Measurements from ENCODE around the gene ULK1. TPM values are rescaled to one million over a fixed set of nuclear protein-coding genes. Genes with fewer than 3 reads are reported as not detected.

ULK1 gene
- total and polyA plus RNA-seq, 4 donors, result 15.4 to 32.8 (median 22.8) TPM

- Histone ChIP-seq H3K9me3 (ENCODE audit: control insufficient read depth in 4 of 4, insufficient read depth in 3 of 4, low read length in 3 of 4) (peaks cover 0 to 4% (median 0%) of the 10 kb centered on the region in 4 donors), H3K4me1 (ENCODE audit: control insufficient read depth in 5 of 5, insufficient read depth in 5 of 5, low read length in 5 of 5) (no peaks in the 10 kb centered on the region), H3K27ac (ENCODE audit: low read depth in 1 of 2, low read length in 1 of 2) (no peak overlapping the region), H3K36me3 (ENCODE audit: control insufficient read depth in 4 of 4, insufficient read depth in 4 of 4, low read length in 4 of 4) (peaks cover 5 to 27% (median 9%) of the 10 kb centered on the region in 4 donors), H3K27me3 (ENCODE audit: control insufficient read depth in 3 of 3, insufficient read depth in 3 of 3, low read length in 2 of 3) (no peaks in the 10 kb centered on the region), H3K4me3 (no peak overlapping the region), H3K9ac (ENCODE audit: insufficient read depth in 1 of 2, low read length in 2 of 2) (no peak overlapping the region)
- TF ChIP-seq CTCF (IDR thresholded peaks at IDR 0.05; ENCODE audit: control extremely low read depth, extremely low read depth), result no peak
- ATAC-seq (ENCODE audit: insufficient read depth, low FRiP score) (no peak), DNase-seq (no peak)
- 93 to 97% methylated on average over 7 of the region's 7 CpGs for WGBS, 2 donors
These were observed 47.5 kb downstream of the ULK1 start for GRCh38 chr12:131941987-131942341.

GRCh38 chr12:131942671-131943070 lies 48.2 kb downstream of the ULK1 start:
- Histone ChIP-seq H3K4me3 (no peak overlapping the region), H3K27ac (ENCODE audit: low read depth in 1 of 2, low read length in 1 of 2) (no peak overlapping the region), H3K36me3 (ENCODE audit: control insufficient read depth in 4 of 4, insufficient read depth in 4 of 4, low read length in 4 of 4) (peaks cover 5 to 27% (median 8%) of the 10 kb centered on the region in 4 donors), H3K9me3 (ENCODE audit: control insufficient read depth in 4 of 4, insufficient read depth in 3 of 4, low read length in 3 of 4) (peaks cover 0 to 4% (median 0%) of the 10 kb centered on the region in 4 donors), H3K9ac (ENCODE audit: insufficient read depth in 1 of 2, low read length in 2 of 2) (no peak overlapping the region), H3K4me1 (ENCODE audit: control insufficient read depth in 5 of 5, insufficient read depth in 5 of 5, low read length in 5 of 5) (no peaks in the 10 kb centered on the region), H3K27me3 (ENCODE audit: control insufficient read depth in 3 of 3, insufficient read depth in 3 of 3, low read length in 2 of 3) (no peaks in the 10 kb centered on the region)
- ATAC-seq (ENCODE audit: insufficient read depth, low FRiP score) (no peak), DNase-seq (no peak)
- WGBS, 2 donors, result 94 to 97% methylated on average over 12 of the region's 12 CpGs
- TF ChIP-seq CTCF (IDR thresholded peaks at IDR 0.05; ENCODE audit: control extremely low read depth, extremely low read depth), result no peak

- H3K9me3 ChIP-seq (ENCODE audit: control insufficient read depth in 4 of 4, insufficient read depth in 3 of 4, low read length in 3 of 4), result peaks cover 0 to 4% (median 0%) of the 10 kb centered on the region in 4 donors
- H3K4me1 ChIP-seq (ENCODE audit: control insufficient read depth in 5 of 5, insufficient read depth in 5 of 5, low read length in 5 of 5), result no peaks in the 10 kb centered on the region
- ATAC-seq (ENCODE audit: insufficient read depth, low FRiP score) (no peak), DNase-seq (no peak)
- H3K4me3 ChIP-seq, result no peak overlapping the region
- WGBS, 2 donors, result 98% methylated on average over 8 of the region's 8 CpGs
- no peak overlapping the region for H3K27ac ChIP-seq (ENCODE audit: low read depth in 1 of 2, low read length in 1 of 2)
- H3K9ac ChIP-seq (ENCODE audit: insufficient read depth in 1 of 2, low read length in 2 of 2), result no peak overlapping the region
- no peak for TF ChIP-seq CTCF (IDR thresholded peaks at IDR 0.05; ENCODE audit: control extremely low read depth, extremely low read depth)
- H3K27me3 ChIP-seq (ENCODE audit: control insufficient read depth in 3 of 3, insufficient read depth in 3 of 3, low read length in 2 of 3), result no peaks in the 10 kb centered on the region
- H3K36me3 ChIP-seq (ENCODE audit: control insufficient read depth in 4 of 4, insufficient read depth in 4 of 4, low read length in 4 of 4), result peaks cover 5 to 27% (median 8%) of the 10 kb centered on the region in 4 donors
These were observed 49.0 kb downstream of the ULK1 start for GRCh38 chr12:131943389-131943788.

GRCh38 chr12:131943876-131944275 lies 49.5 kb downstream of the ULK1 start:
- 97% methylated on average over 10 of the region's 10 CpGs for WGBS, 2 donors
- Histone ChIP-seq H3K9ac (ENCODE audit: insufficient read depth in 1 of 2, low read length in 2 of 2) (no peak overlapping the region), H3K27ac (ENCODE audit: low read depth in 1 of 2, low read length in 1 of 2) (no peak overlapping the region), H3K4me3 (no peak overlapping the region), H3K36me3 (ENCODE audit: control insufficient read depth in 4 of 4, insufficient read depth in 4 of 4, low read length in 4 of 4) (peaks cover 5 to 27% (median 8%) of the 10 kb centered on the region in 4 donors), H3K9me3 (ENCODE audit: control insufficient read depth in 4 of 4, insufficient read depth in 3 of 4, low read length in 3 of 4) (peaks cover 0 to 4% (median 0%) of the 10 kb centered on the region in 4 donors), H3K27me3 (ENCODE audit: control insufficient read depth in 3 of 3, insufficient read depth in 3 of 3, low read length in 2 of 3) (no peaks in the 10 kb centered on the region), H3K4me1 (ENCODE audit: control insufficient read depth in 5 of 5, insufficient read depth in 5 of 5, low read length in 5 of 5) (no peaks in the 10 kb centered on the region)
- no peak for TF ChIP-seq CTCF (IDR thresholded peaks at IDR 0.05; ENCODE audit: control extremely low read depth, extremely low read depth)
- DNase-seq (no peak), ATAC-seq (ENCODE audit: insufficient read depth, low FRiP score) (no peak)
